Muscle of leg (tissue), 11 donors: Measurements from ENCODE around the gene TTC13. TPM values are rescaled to one million over a fixed set of nuclear protein-coding genes. Genes with fewer than 3 reads are reported as not detected.

Source experiments
- DNase-seq: peaks from one replicate; pipeline ENCODE4 v3.0.0; 2013
- H3K27ac ChIP-seq: one replicate; pipeline ENCODE4 v1.5.1; 2013; ENCODE audit warnings: mild to moderate bottlenecking, low read length, control low read depth
- H3K27me3 ChIP-seq: one replicate; pipeline ENCODE4 v1.6.1; 2013; ENCODE audit warnings: low read length; ENCODE audit not compliant: control insufficient read depth, insufficient read depth
- H3K36me3 ChIP-seq: one replicate; pipeline ENCODE4 v1.6.1; 2013; ENCODE audit warnings: low read length; ENCODE audit not compliant: control insufficient read depth, insufficient read depth
- H3K4me1 ChIP-seq: one replicate; pipeline ENCODE4 v1.6.1; 2013; ENCODE audit warnings: low read length; ENCODE audit not compliant: control insufficient read depth, insufficient read depth
- H3K4me3 ChIP-seq: one replicate; pipeline ENCODE4 v1.5.1; 2013; ENCODE audit warnings: low read length, control low read depth
- H3K9me3 ChIP-seq: replicated peaks from 2 replicates; pipeline ENCODE4 v1.6.1; 2013; ENCODE audit warnings: low read depth, low read length; ENCODE audit not compliant: control insufficient read depth
- WGBS: methylation state at CpG from one replicate; pipeline ENCODE4 v1.1.5; 2013; ENCODE audit warnings: missing lambda C conversion rate; ENCODE audit not compliant: insufficient coverage; 5-methylcytosine and 5-hydroxymethylcytosine counted together
- polyA plus RNA-seq, 8 donors: library from polyadenylated mRNA; unstranded; fragments of 120-200 nt; gene quantifications; one replicate each; pipeline versions ENCODE4 v1.2.1 to v1.2.3, GENCODE V29; 2013; ENCODE audit warnings: inconsistent platforms in 1 of 8, low replicate concordance in 1 of 8; ENCODE audit not compliant: insufficient read length in 8 of 8, insufficient read depth in 1 of 8
- total RNA-seq: library from RNA; stranded (reverse); fragments of 120-200 nt; gene quantifications from one replicate; pipeline ENCODE4 v1.2.4, GENCODE V29; 2013

The TTC13 gene
- total and polyA plus RNA-seq, 9 donors: 12.7 to 19.8 (median 15.4) TPM

DNA sequence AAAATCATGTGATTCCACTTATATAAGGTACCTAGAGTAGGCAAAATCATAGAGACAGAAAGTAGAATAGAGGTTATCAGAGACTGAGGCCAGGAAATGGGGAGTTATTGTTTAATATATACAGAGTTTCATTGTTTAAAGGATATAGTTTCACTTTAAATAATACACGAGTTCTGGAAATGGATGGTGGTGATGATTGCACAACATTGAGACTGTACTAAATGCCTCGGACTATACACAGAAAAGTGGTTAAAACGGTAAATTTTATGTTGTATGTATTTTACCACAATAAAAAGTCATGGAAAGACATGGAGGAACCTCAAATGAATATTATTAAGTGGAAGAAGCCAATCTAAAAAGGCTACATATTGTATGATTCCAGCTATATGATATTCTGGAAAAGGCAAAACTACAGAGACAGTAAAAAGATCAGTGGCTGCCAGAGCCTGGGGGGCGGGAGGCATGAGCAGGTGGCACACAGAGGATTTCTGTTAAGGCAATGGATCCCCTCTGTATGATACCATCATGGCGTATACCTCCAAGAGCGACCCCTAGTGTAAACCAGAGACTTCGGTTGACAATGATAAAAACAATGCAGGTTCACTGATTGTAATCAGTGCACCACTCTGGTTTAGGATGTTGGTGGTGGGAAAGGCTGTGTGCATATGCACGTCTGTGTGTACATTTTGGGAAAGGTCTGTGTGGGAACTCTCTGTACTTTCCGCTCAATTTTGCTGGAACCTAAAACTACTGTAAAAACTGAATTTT, 117.9 kb downstream of the TTC13 start:
- WGBS: 93% methylated on average over 4 of the region's 9 CpGs

DNA sequence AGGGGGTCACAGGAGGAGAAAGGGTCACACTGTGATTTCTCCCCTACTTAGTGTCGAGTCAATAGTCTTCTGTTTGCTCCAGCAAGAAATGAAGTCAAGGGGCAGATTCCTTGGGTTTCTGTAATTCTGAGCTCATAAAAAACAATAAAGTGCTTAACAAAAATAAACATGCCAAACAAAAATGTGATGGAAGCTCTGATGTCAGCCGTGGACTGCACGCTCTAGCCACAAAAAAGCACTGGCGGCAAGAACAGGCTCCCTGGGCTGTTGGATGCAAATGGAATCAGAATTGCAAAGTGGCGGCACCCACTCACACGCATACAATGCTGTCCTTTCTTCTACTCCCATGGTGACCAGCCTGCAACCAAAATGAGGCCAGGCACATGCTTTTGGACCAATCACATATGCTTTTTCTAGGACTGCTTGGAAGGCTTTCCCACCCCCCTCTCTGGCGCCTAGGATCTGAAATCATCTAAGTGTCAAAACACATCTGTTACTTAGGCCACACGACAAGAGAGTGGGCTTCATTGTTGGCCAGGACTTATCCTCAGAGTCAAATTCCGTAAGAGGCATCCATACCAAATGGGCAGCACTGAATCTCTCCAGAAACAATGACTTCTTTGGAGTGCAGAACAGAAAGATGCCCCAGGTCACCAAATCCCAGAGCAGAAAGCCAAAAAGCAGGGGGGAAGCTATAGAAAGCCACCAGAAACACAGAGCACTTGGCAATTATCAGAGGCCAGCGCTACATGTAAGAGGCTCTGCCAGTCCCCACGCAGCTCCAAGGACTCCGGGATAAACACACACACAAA, 119.5 kb downstream of the TTC13 start:
- Histone ChIP-seq H3K4me1 (peaks cover 57% of the 10 kb centered on the region), H3K27me3 (no peaks in the 10 kb centered on the region), H3K9me3 (no peaks in the 10 kb centered on the region), H3K36me3 (peaks cover 22% of the 10 kb centered on the region), H3K4me3 (no peak overlapping the region), H3K27ac (peak overlapping the region; percentile 0)
- WGBS: 49% methylated on average over 8 of the region's 12 CpGs
- peak; percentile 82 for DNase-seq

More for the DNA sequence above, 117.9 kb downstream of the TTC13 start:
- Histone ChIP-seq H3K4me1 (peaks cover 66% of the 10 kb centered on the region), H3K4me3 (no peak overlapping the region), H3K9me3 (no peaks in the 10 kb centered on the region), H3K27me3 (no peaks in the 10 kb centered on the region), H3K36me3 (peaks cover 16% of the 10 kb centered on the region), H3K27ac (no peak overlapping the region)
- DNase-seq: no peak

DNA sequence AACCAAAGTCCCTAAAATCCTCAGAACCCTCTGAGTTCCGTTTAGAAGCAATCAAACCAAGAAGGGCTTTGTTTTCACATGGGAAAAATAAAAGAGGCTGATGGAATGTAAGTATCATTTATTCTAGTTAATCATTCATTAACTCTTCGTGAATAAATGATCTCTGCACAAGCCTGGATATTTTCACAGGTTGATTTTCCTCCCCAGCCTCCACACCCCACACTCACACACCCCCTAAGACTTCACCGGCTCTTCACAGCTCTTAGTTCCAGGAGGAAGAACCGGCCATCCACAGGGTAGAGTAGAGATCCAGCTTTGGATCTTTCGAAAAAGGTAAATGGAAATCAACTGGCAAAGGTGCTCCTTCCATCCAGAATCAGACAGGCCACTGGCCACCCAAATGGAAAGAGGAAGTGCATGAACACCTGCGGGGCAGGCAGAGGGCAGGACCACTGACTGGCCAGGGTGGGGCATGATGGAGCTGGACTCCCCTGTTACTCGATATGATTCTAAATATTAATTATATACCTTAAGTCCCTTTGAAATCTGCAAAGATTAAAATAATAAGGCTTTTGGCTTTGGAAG, 120.3 kb downstream of the TTC13 start:
- Histone ChIP-seq H3K9me3 (no peaks in the 10 kb centered on the region), H3K27ac (peak overlapping the region; percentile 10), H3K36me3 (peaks cover 26% of the 10 kb centered on the region), H3K27me3 (no peaks in the 10 kb centered on the region), H3K4me1 (peaks cover 57% of the 10 kb centered on the region), H3K4me3 (no peak overlapping the region)
- no peak for DNase-seq
- WGBS: 90% methylated on average over 2 of the region's 7 CpGs

DNA sequence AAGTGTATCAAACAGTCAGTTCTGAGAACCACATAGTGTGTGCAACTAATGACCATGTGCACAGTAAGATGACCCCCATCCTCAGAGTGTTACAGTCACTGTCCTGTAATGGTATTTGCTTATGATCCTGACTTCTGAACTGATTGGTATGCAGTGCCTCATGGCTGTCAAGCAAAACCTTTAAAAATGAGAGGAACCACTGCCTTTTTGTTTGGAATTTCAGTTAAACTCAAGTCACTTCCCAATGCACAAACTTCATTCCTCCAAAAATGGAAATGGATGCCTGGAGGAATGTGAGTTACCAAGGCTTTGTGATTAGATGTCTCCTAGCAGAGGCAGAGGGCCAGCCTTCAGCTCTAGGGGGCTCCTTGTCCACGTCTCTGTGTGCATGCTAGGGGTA, 120.8 kb downstream of the TTC13 start:
- Histone ChIP-seq H3K4me3 (no peak overlapping the region), H3K36me3 (peaks cover 31% of the 10 kb centered on the region), H3K4me1 (peaks cover 61% of the 10 kb centered on the region), H3K9me3 (peaks cover 2% of the 10 kb centered on the region), H3K27me3 (no peaks in the 10 kb centered on the region), H3K27ac (peak overlapping the region; percentile 10)
- WGBS: no CpG with 5 or more reads among the region's 1 CpG
- no peak for DNase-seq

DNA sequence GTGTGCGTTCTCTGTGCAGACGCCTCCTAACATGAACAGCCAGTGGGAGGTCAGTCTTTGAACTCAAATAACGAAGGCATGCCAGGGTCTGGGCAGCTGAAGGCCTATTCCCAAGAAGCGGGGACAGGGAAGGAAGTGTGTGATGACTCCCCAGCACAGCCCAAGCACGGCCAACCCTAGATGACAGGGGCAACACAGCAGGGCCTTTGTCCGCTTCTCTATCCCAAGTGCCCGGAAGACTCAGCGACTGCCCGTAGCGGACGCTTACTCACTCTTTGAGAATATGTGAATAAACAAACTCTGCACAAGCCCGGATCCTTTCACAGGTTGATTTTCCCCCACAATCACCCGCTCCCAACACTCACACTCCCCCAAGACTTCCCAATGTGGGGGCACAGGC, 121.6 kb downstream of the TTC13 start:
- Histone ChIP-seq H3K27ac (no peak overlapping the region), H3K27me3 (no peaks in the 10 kb centered on the region), H3K4me1 (peaks cover 63% of the 10 kb centered on the region), H3K9me3 (peaks cover 4% of the 10 kb centered on the region), H3K4me3 (no peak overlapping the region), H3K36me3 (peaks cover 33% of the 10 kb centered on the region)
- whole genome bisulfite sequencing: 87% methylated on average over 6 of the region's 13 CpGs
- no peak for DNase-seq

Other genes with a start within 250 kb of the TTC13 start
- 0.35 TPM for gene CAPN9, start 231.5 kb downstream of the TTC13 start, total RNA-seq
- gene CAPN9, start 231.5 kb downstream of the TTC13 start, polyA plus RNA-seq: 1 to 10 TPM in 3 of 8 donors, under 1 TPM in 5; 0.34 to 1.5 (median 0.81) TPM
- gene C1orf198, start 110.3 kb downstream of the TTC13 start, total RNA-seq: 59.4 TPM
- 10 to 100 TPM; 55.4 to 92.7 (median 66.9) TPM for gene C1orf198, start 110.3 kb downstream of the TTC13 start, polyA plus RNA-seq
- gene ARV1, start 233 bp upstream of the TTC13 start, total RNA-seq: 11.8 TPM
- 10 to 100 TPM; 11.9 to 17.6 (median 14.3) TPM for gene ARV1, start 233 bp upstream of the TTC13 start, polyA plus RNA-seq
- gene FAM89A, start 61.4 kb upstream of the TTC13 start, total RNA-seq: 8.7 TPM
- 10 to 100 TPM in 2 of 8 donors, 1 to 10 TPM in 6; 6.5 to 10.6 (median 9.5) TPM for gene FAM89A, start 61.4 kb upstream of the TTC13 start, polyA plus RNA-seq
- gene TRIM67, start 183.2 kb upstream of the TTC13 start, total RNA-seq: 0.04 TPM
- gene TRIM67, start 183.2 kb upstream of the TTC13 start, polyA plus RNA-seq: under 1 TPM; 0.04 to 0.13 (median 0.07) TPM